AG08396 (cell line): ENCODE measurements around the gene BIN1.
A peak's percentile ranks its signal among the peaks of the same experiment; 100 is the strongest.

Experiments
- DNase-seq: peaks from one replicate; pipeline ENCODE4 v3.0.0; 2012; ENCODE audit warnings: low spot score, mixed read lengths

Gene BIN1

GRCh38 chr2:127058246-127058953 is 48.6 kb downstream of the BIN1 start:
- DNase-seq: no peak

- no peak for DNase-seq
These were observed 49.3 kb downstream of the BIN1 start for GRCh38 chr2:127057371-127058245.

GRCh38 chr2:127056631-127057370 is 50.2 kb downstream of the BIN1 start:
- no peak for DNase-seq

- no peak for DNase-seq
These were observed 50.9 kb downstream of the BIN1 start for GRCh38 chr2:127056086-127056485.

- no peak for DNase-seq
These were observed 51.2 kb downstream of the BIN1 start for GRCh38 chr2:127055786-127056076.

- DNase-seq: no peak
These were observed 51.8 kb downstream of the BIN1 start for GRCh38 chr2:127054996-127055785.

GRCh38 chr2:127054604-127054930 is 52.4 kb downstream of the BIN1 start:
- DNase-seq: no peak

- DNase-seq: no peak
These were observed 53.0 kb downstream of the BIN1 start for GRCh38 chr2:127053731-127054603.

- DNase-seq: no peak
These were observed 53.9 kb downstream of the BIN1 start for GRCh38 chr2:127052771-127053691.

GRCh38 chr2:127052057-127052770 is 54.7 kb downstream of the BIN1 start:
- no peak for DNase-seq

- DNase-seq: no peak
These were observed 55.6 kb downstream of the BIN1 start for GRCh38 chr2:127051116-127052056.

GRCh38 chr2:127050803-127051115 is 56.2 kb downstream of the BIN1 start:
- DNase-seq: no peak

GRCh38 chr2:127049927-127050802 is 56.8 kb downstream of the BIN1 start:
- DNase-seq: peak; percentile 94

- no peak for DNase-seq
These were observed 57.7 kb downstream of the BIN1 start for GRCh38 chr2:127048969-127049897.

GRCh38 chr2:127048618-127048935 is 58.4 kb downstream of the BIN1 start:
- DNase-seq: no peak
